ENCODE data around the gene BCDIN3D. TPM values are rescaled to one million over a fixed set of nuclear protein-coding genes. Genes with fewer than 3 reads are reported as not detected.

The BCDIN3D gene
- total and polyA plus RNA-seq, 9 of the 15 experiments (the other 6 are each of a cell fraction or from before 2014, with no cell fraction given) = 3.7 to 6.9 (median 5.6) TPM

- TF ChIP-seq MNT (conservative IDR thresholded peaks at IDR 0.05) (peak; percentile 94 to 97), PRMT5 (CRISPR knock-in tag; IDR thresholded peaks at IDR 0.05) (no peak), DIDO1 (tag; IDR thresholded peaks at IDR 0.05; ENCODE audit: low read depth) (no peak), NR2C1 (IDR thresholded peaks at IDR 0.05) (no peak), NR2C1 (tag; IDR thresholded peaks at IDR 0.05) (no peak), KLF1 (tag; IDR thresholded peaks at IDR 0.05) (no peak), ZNF184 (CRISPR knock-in tag; IDR thresholded peaks at IDR 0.05) (no peak), ZBTB12 (CRISPR knock-in tag; IDR thresholded peaks at IDR 0.05) (no peak), TARDBP (IDR thresholded peaks at IDR 0.05) (no peak), PHB2 (IDR thresholded peaks at IDR 0.05; ENCODE audit: low read depth) (no peak), NFE2L1 (tag; IDR thresholded peaks at IDR 0.05; ENCODE audit: borderline replicate concordance, low read depth) (no peak), TRIM25 (IDR thresholded peaks at IDR 0.05; ENCODE audit: borderline replicate concordance) (no peak), ZNF134 (CRISPR knock-in tag; conservative IDR thresholded peaks at IDR 0.05) (no peak; the same call in 1 of the 2 replicates), TAF7 (tag; IDR thresholded peaks at IDR 0.05) (no peak), SRSF9 (IDR thresholded peaks at IDR 0.05; ENCODE audit: borderline replicate concordance, low read depth, low read length) (no peak), ZBTB34 (CRISPR knock-in tag; IDR thresholded peaks at IDR 0.05) (no peak), CHCHD3 (CRISPR knock-in tag; IDR thresholded peaks at IDR 0.05) (no peak), KAT2B (IDR thresholded peaks at IDR 0.05; ENCODE audit: low read depth, low read length) (no peak), ZNF324 (CRISPR knock-in tag; IDR thresholded peaks at IDR 0.05) (no peak), MIER1 (IDR thresholded peaks at IDR 0.05; ENCODE audit: low read depth) (no peak), MECOM (CRISPR knock-in tag; IDR thresholded peaks at IDR 0.05) (no peak), RBM17 (IDR thresholded peaks at IDR 0.05; ENCODE audit: borderline replicate concordance, low read depth, low read length) (no peak)
These were observed 14.5 kb downstream of the BCDIN3D start, which contains the start of gene NCKAP5L (continued) for GRCh38 chr12:49828133-49829091.
